GM23248 (cell line): ENCODE measurements around the gene ZNF586.

Experiments used
- EZH2 ChIP-seq: fragments of 200-600 bp; sonication (generic); IDR thresholded peaks from 2 replicates; pipeline ENCODE4 v1.6.1; 2018; ENCODE audit warnings: antibody characterized with exemption, mild to moderate bottlenecking; ENCODE audit not compliant: insufficient read depth, poor library complexity, severe bottlenecking
- EZH2phosphoT487 ChIP-seq: fragments of 200-600 bp; sonication (generic); IDR thresholded peaks from 2 replicates; pipeline ENCODE4 v1.6.1; 2018; ENCODE audit warnings: antibody characterized with exemption, moderate library complexity, mild to moderate bottlenecking, low read depth; ENCODE audit not compliant: insufficient read depth

GRCh38 chr19:57755031-57755430 lies 14.4 kb upstream of the ZNF586 start:
- TF ChIP-seq EZH2 (no peak), EZH2phosphoT487 (no peak)
